Measurements from ENCODE around the gene ARHGEF39.

ARHGEF39 gene

GRCh38 chr9:35691757-35692301, 26.8 kb upstream of the ARHGEF39 start:
- peak; percentile 30 for DNase-seq (ENCODE audit: low read depth, low spot score)

- peak; percentile 56 for DNase-seq (ENCODE audit: low read depth, low spot score)
Observed at GRCh38 chr9:35691334-35691650, 26.3 kb upstream of the ARHGEF39 start.

- peak; percentile 64 for DNase-seq (ENCODE audit: low read depth, low spot score)
Observed at GRCh38 chr9:35690614-35691333, 25.8 kb upstream of the ARHGEF39 start.

GRCh38 chr9:35690294-35690613, 25.3 kb upstream of the ARHGEF39 start:
- no peak for DNase-seq (ENCODE audit: low read depth, low spot score)

- DNase-seq (ENCODE audit: low read depth, low spot score): peak; percentile 86
Observed at GRCh38 chr9:35689542-35690293, 24.7 kb upstream of the ARHGEF39 start, which contains the start of gene TPM2. TPM2 (minus strand) TSS chr9:35689925; CDS start chr9:35689817, 108 bp downstream.

- peak; percentile 11 for DNase-seq (ENCODE audit: low read depth, low spot score)
Observed at GRCh38 chr9:35688558-35689541, 23.9 kb upstream of the ARHGEF39 start.

GRCh38 chr9:35687972-35688557, 23.1 kb upstream of the ARHGEF39 start:
- no peak for DNase-seq (ENCODE audit: low read depth, low spot score)

GRCh38 chr9:35687306-35687705, 22.3 kb upstream of the ARHGEF39 start:
- no peak for DNase-seq (ENCODE audit: low read depth, low spot score)

- DNase-seq (ENCODE audit: low read depth, low spot score): no peak
Observed at GRCh38 chr9:35686222-35687203, 21.5 kb upstream of the ARHGEF39 start.

GRCh38 chr9:35685506-35685905, 20.5 kb upstream of the ARHGEF39 start:
- DNase-seq (ENCODE audit: low read depth, low spot score): no peak

GRCh38 chr9:35684921-35685320, 19.9 kb upstream of the ARHGEF39 start:
- DNase-seq (ENCODE audit: low read depth, low spot score): no peak

GRCh38 chr9:35683323-35683722, 18.3 kb upstream of the ARHGEF39 start:
- DNase-seq (ENCODE audit: low read depth, low spot score): no peak

- DNase-seq (ENCODE audit: low read depth, low spot score): no peak
Observed at GRCh38 chr9:35682520-35683315, 17.7 kb upstream of the ARHGEF39 start.

GRCh38 chr9:35682051-35682450, 17.1 kb upstream of the ARHGEF39 start:
- no peak for DNase-seq (ENCODE audit: low read depth, low spot score)

- DNase-seq (ENCODE audit: low read depth, low spot score): no peak
Observed at GRCh38 chr9:35681341-35682002, 16.5 kb upstream of the ARHGEF39 start.

- peak; percentile 88 for DNase-seq (ENCODE audit: low read depth, low spot score)
Observed at GRCh38 chr9:35680331-35681105, 15.5 kb upstream of the ARHGEF39 start.

GRCh38 chr9:35679766-35680330, 14.9 kb upstream of the ARHGEF39 start:
- no peak for DNase-seq (ENCODE audit: low read depth, low spot score)

GRCh38 chr9:35679091-35679490, 14.1 kb upstream of the ARHGEF39 start:
- no peak for DNase-seq (ENCODE audit: low read depth, low spot score)
